ENCODE results near the gene LRRC17. TPM values are rescaled to one million over a fixed set of nuclear protein-coding genes. Genes with fewer than 3 reads are reported as not detected.

LRRC17 gene
- total RNA-seq, 1 experiment from 2014 or later = 0.39 TPM

- Histone ChIP-seq H3K36me3 (ENCODE audit: control insufficient read depth, insufficient read depth, low read length) (no peaks in the 10 kb centered on the region), H3K4me1 (ENCODE audit: control insufficient read depth, insufficient read depth, low read length) (no peaks in the 10 kb centered on the region), H3K4me3 (ENCODE audit: low read depth in 2 of 2, low read length in 2 of 2) (no peak overlapping the region; a peak in 1 of 4 replicates), H3K27me3 (ENCODE audit: control insufficient read depth, insufficient read depth, low read length) (no peaks in the 10 kb centered on the region), H3K27ac (ENCODE audit: low read length) (no peak overlapping the region), H3K9me3 (ENCODE audit: control insufficient read depth, insufficient read depth, low read depth, low read length) (no peaks in the 10 kb centered on the region)
- in situ Hi-C loops (cut with HindIII; ENCODE audit: low pct_unique_long_range_greater_than_20kb, low sequenced_read_pairs) (no loop called here), intact Hi-C loops (cut with micrococcal nuclease; ENCODE audit: unreplicated experiment) (no loop called here)
- ChIA-PET CTCF (no interaction called here), POLR2A (no interaction called here)
- no peak for TF ChIP-seq SIN3A (IDR thresholded peaks at IDR 0.05; ENCODE audit: borderline replicate concordance, insufficient read depth, low read depth, low read length)
- no peak for TF ChIP-seq REST (IDR thresholded peaks at IDR 0.05; ENCODE audit: insufficient read depth in 1 of 2, low read depth in 2 of 2, low read length in 1 of 2)
- TF ChIP-seq CTCF (IDR thresholded peaks at IDR 0.05) = no peak
- TF ChIP-seq POLR2AphosphoS5 (IDR thresholded peaks at IDR 0.05; ENCODE audit: low read depth, low read length) = no peak
- TF ChIP-seq TCF7L2 (IDR thresholded peaks at IDR 0.05; ENCODE audit: low read depth, low read length) = no peak
- BruUV-seq (replicated peaks) = no TSS peak
- DNase-seq (ENCODE audit: low read depth, low spot score) (no peak), ATAC-seq (no peak)
These were observed 1.8 kb downstream of the LRRC17 start for GRCh38 chr7:102914585-102914984.

GRCh38 chr7:102916426-102916825 lies 3.6 kb downstream of the LRRC17 start:
- BruUV-seq (replicated peaks) = no TSS peak
- intact Hi-C loops (cut with micrococcal nuclease; ENCODE audit: unreplicated experiment) (no loop called here), in situ Hi-C loops (cut with HindIII; ENCODE audit: low pct_unique_long_range_greater_than_20kb, low sequenced_read_pairs) (no loop called here)
- H3K9me3 ChIP-seq (ENCODE audit: control insufficient read depth, insufficient read depth, low read depth, low read length) = no peaks in the 10 kb centered on the region
- H3K36me3 ChIP-seq (ENCODE audit: control insufficient read depth, insufficient read depth, low read length) = no peaks in the 10 kb centered on the region
- ATAC-seq (no peak), DNase-seq (ENCODE audit: low read depth, low spot score) (no peak)
- no peak overlapping the region for H3K27ac ChIP-seq (ENCODE audit: low read length)
- ChIA-PET POLR2A (no interaction called here), CTCF (no interaction called here)
- no peak overlapping the region for H3K4me3 ChIP-seq (ENCODE audit: low read depth in 2 of 2, low read length in 2 of 2)
- TF ChIP-seq TCF7L2 (IDR thresholded peaks at IDR 0.05; ENCODE audit: low read depth, low read length) = no peak
- TF ChIP-seq POLR2AphosphoS5 (IDR thresholded peaks at IDR 0.05; ENCODE audit: low read depth, low read length) = no peak
- no peak for TF ChIP-seq REST (IDR thresholded peaks at IDR 0.05; ENCODE audit: insufficient read depth in 1 of 2, low read depth in 2 of 2, low read length in 1 of 2)
- TF ChIP-seq SIN3A (IDR thresholded peaks at IDR 0.05; ENCODE audit: borderline replicate concordance, insufficient read depth, low read depth, low read length) = no peak
- TF ChIP-seq CTCF (IDR thresholded peaks at IDR 0.05) = no peak
- H3K27me3 ChIP-seq (ENCODE audit: control insufficient read depth, insufficient read depth, low read length) = no peaks in the 10 kb centered on the region
- no peaks in the 10 kb centered on the region for H3K4me1 ChIP-seq (ENCODE audit: control insufficient read depth, insufficient read depth, low read length)

Data from Panc1 (cell line).